Panc1 (cell line): ENCODE results near the gene SLC35F1. TPM values are rescaled to one million over a fixed set of nuclear protein-coding genes. Genes with fewer than 3 reads are reported as not detected.

Source experiments
- ATAC-seq: fragments of 200-7000 bp; cut with Tn5 transposase; 2 replicates; pipeline ENCODE4 v1.9.1; 2020; ENCODE audit warnings: mild to moderate bottlenecking, moderate library complexity
- BruUV-seq: library from RNA; stranded (reverse); fragments of 400-500 nt; replicated peaks from 2 replicates; lab custom pipeline; 2021; lab: Mats Ljungman, UMichigan
- CTCF ChIA-PET: fragments of 300-600 bp; sonication (Branson Sonifier 250); formaldehyde crosslinking; loops from one replicate; lab custom pipeline; 2022; ENCODE audit warnings: antibody characterized with exemption; lab: Charles Lee
- POLR2A ChIA-PET: fragments of 300-600 bp; sonication (Branson Sonifier 250); formaldehyde crosslinking; loops from one replicate; lab custom pipeline; 2022; ENCODE audit warnings: antibody characterized with exemption; lab: Charles Lee
- DNase-seq: peaks from one replicate; pipeline ENCODE4 v3.0.0-alpha.2; 2010; ENCODE audit warnings: low read depth, low spot score
- H3K27ac ChIP-seq: 2 replicates; pipeline ENCODE4 v1.5.1; 2011; ENCODE audit warnings: mild to moderate bottlenecking, low read length, inconsistent platforms
- H3K27me3 ChIP-seq: fragments of 200-500 bp; sonication (Bioruptor generic); 2 replicates; pipeline ENCODE4 v1.6.0; 2014; ENCODE audit warnings: low read length, inconsistent platforms; ENCODE audit not compliant: control insufficient read depth, insufficient read depth
- H3K36me3 ChIP-seq: fragments of 200-500 bp; sonication (Bioruptor generic); 2 replicates; pipeline ENCODE4 v1.5.1; 2014; ENCODE audit warnings: inconsistent platforms, mild to moderate bottlenecking, low read length, moderate library complexity; ENCODE audit not compliant: control insufficient read depth, insufficient read depth
- H3K4me1 ChIP-seq: 2 replicates; pipeline ENCODE4 v1.5.1; 2011; ENCODE audit warnings: inconsistent platforms, mild to moderate bottlenecking, low read length, moderate library complexity; ENCODE audit not compliant: control insufficient read depth, insufficient read depth
- H3K4me3 ChIP-seq, 2 experiments: 2 replicates each; pipeline ENCODE4 v1.5.1; 2011 to 2012; ENCODE audit warnings: low read depth in 2 of 2, low read length in 2 of 2, mild to moderate bottlenecking in 2 of 2, inconsistent platforms in 1 of 2, moderate library complexity in 1 of 2
- H3K9me3 ChIP-seq: fragments of 200-500 bp; sonication (Bioruptor generic); 2 replicates; pipeline ENCODE4 v1.5.1; 2014; ENCODE audit warnings: low read depth, mild to moderate bottlenecking, inconsistent platforms, low read length, moderate library complexity; ENCODE audit not compliant: control insufficient read depth, insufficient read depth
- CTCF ChIP-seq: fragments of 450-650 bp; IDR thresholded peaks from 2 replicates; pipeline ENCODE4 v1.5.1; 2017; ENCODE audit warnings: mild to moderate bottlenecking
- POLR2AphosphoS5 ChIP-seq: IDR thresholded peaks from 2 replicates; pipeline ENCODE4 v1.6.1; 2012; ENCODE audit warnings: mild to moderate bottlenecking, low read depth, low read length, moderate library complexity
- REST ChIP-seq, 2 experiments: IDR thresholded peaks; 2 replicates each; pipeline ENCODE4 v1.6.1; 2011 to 2012; ENCODE audit warnings: low read depth in 2 of 2, control low read depth in 1 of 2, low read length in 1 of 2, mild to moderate bottlenecking in 1 of 2, moderate library complexity in 1 of 2; ENCODE audit not compliant: insufficient read depth in 1 of 2
- SIN3A ChIP-seq: IDR thresholded peaks from 2 replicates; pipeline ENCODE4 v1.6.1; 2012; ENCODE audit warnings: low read depth, mild to moderate bottlenecking, low read length, moderate library complexity, borderline replicate concordance; ENCODE audit not compliant: insufficient read depth
- TCF7L2 ChIP-seq: IDR thresholded peaks from 2 replicates; pipeline ENCODE4 v1.6.1; 2011; ENCODE audit warnings: mild to moderate bottlenecking, low read depth, low read length, inconsistent platforms
- in situ Hi-C: cut with HindIII; loops from 2 replicates; pipeline ENCODE4 v1.10.0; 2016; ENCODE audit warnings: low sequenced_read_pairs, low pct_unique_long_range_greater_than_20kb
- intact Hi-C: fragments of 100-400 bp; cut with micrococcal nuclease; formaldehyde crosslinking; loops from one replicate; pipeline ENCODE4 v1.10.0; 2022; ENCODE audit not compliant: unreplicated experiment
- total RNA-seq: library from RNA; stranded (reverse); gene quantifications from one replicate; pipeline ENCODE4 v1.2.1, GENCODE V29; 2021; ENCODE audit not compliant: unreplicated experiment

Gene SLC35F1
- total RNA-seq, 1 experiment from 2014 or later: not detected

- ChIA-PET CTCF (no interaction called here), POLR2A (no interaction called here)
- Histone ChIP-seq H3K36me3 (no peaks in the 10 kb centered on the region), H3K9me3 (no peaks in the 10 kb centered on the region), H3K27me3 (no peaks in the 10 kb centered on the region), H3K27ac (no peak overlapping the region), H3K4me3 (no peak overlapping the region), H3K4me1 (no peaks in the 10 kb centered on the region)
- no peak for ATAC-seq
- intact Hi-C loops (no loop called here), in situ Hi-C loops (no loop called here)
- TF ChIP-seq CTCF (no peak; the same call in 1 of the 2 replicates), TCF7L2 (no peak), REST (IDR thresholded peaks at IDR 0.05; ENCODE audit: insufficient read depth in 1 of 2, low read depth in 2 of 2, low read length in 1 of 2) (no peak), POLR2AphosphoS5 (no peak), SIN3A (no peak)
- BruUV-seq: no TSS peak
- DNase-seq: no peak
Observed at GRCh38 chr6:118252474-118252873, 345.4 kb downstream of the SLC35F1 start.

GRCh38 chr6:118253741-118254140 lies 346.7 kb downstream of the SLC35F1 start:
- H3K9me3 ChIP-seq: no peaks in the 10 kb centered on the region
- BruUV-seq: no TSS peak
- no peak overlapping the region for H3K4me3 ChIP-seq
- CTCF ChIA-PET: no interaction called here
- DNase-seq (no peak), ATAC-seq (no peak)
- H3K4me1 ChIP-seq: no peaks in the 10 kb centered on the region
- POLR2A ChIA-PET: no interaction called here
- intact Hi-C loops: no loop called here
- no peak overlapping the region for H3K27ac ChIP-seq
- TF ChIP-seq CTCF: no peak
- TF ChIP-seq POLR2AphosphoS5: no peak
- TF ChIP-seq TCF7L2: no peak
- TF ChIP-seq REST (IDR thresholded peaks at IDR 0.05; ENCODE audit: insufficient read depth in 1 of 2, low read depth in 2 of 2, low read length in 1 of 2): no peak
- TF ChIP-seq SIN3A: no peak
- no peaks in the 10 kb centered on the region for H3K36me3 ChIP-seq
- H3K27me3 ChIP-seq: no peaks in the 10 kb centered on the region; the same call in 1 of the 2 replicates
- in situ Hi-C loops: no loop called here
